ENCODE data around the gene CYB5A. TPM values are rescaled to one million over a fixed set of nuclear protein-coding genes. Genes with fewer than 3 reads are reported as not detected.
"Not testable (repeated sequence)": the region's sequence is repeated elsewhere in the genome, so short reads cannot be mapped to it uniquely, and the experiment has no call there.

Gene CYB5A
- total RNA-seq, 1 experiment from 2014 or later = 45.9 TPM

DNA sequence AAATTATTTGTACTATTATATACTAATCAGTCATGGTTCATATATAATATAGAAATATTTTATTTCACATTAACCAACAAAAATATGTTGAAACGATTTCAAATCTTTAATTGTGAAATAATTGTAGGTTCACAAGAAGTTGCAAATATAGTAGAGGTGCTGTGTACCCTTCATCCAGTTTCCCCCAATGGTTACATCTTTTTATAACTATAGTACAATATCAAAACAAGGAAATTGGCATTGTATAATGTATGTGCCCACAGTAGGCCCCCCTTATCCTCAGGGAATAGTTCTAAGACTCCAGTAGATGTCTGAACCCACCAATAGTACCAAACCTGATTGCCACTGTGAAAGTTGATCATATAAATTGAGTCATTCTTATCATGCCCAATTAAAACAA is 7.4 kb upstream of the CYB5A start:
- no peak for DNase-seq (ENCODE audit: low read depth)

GRCh38 chr18:74294526-74294925 is 2.8 kb upstream of the CYB5A start:
- no peak for DNase-seq (ENCODE audit: low read depth)

DNA sequence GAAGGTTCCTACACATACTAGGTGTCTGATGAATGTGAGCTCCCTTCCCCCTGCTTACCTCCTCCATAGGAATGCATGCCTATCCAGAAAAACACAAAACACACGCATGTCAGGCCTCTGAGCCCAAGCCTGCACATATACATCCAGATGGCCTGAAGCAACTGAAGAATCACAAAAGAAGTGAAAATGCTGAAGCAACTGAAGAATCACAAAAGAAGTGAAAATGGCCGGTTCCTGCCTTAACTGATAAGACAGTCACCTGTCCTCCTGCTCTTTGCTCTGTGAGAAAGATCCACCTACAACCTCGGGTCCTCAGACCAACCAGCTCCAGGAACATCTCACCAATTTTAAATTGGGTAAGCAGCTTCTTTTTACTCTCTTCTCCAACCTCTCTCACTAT is 1.2 kb upstream of the CYB5A start:
- not testable (repeated sequence) for DNase-seq (ENCODE audit: low read depth)

GRCh38 chr18:74292541-74292858 is 737 bp upstream of the CYB5A start:
- no peak for DNase-seq (ENCODE audit: low read depth)

- DNase-seq (ENCODE audit: low read depth) = no peak
Measured at GRCh38 chr18:74291472-74291770, 342 bp downstream of the CYB5A start.

- DNase-seq (ENCODE audit: low read depth) = no peak
Measured at GRCh38 chr18:74290794-74291471, 830 bp downstream of the CYB5A start.

- DNase-seq (ENCODE audit: low read depth) = no peak
Measured at GRCh38 chr18:74290021-74290420, 1.7 kb downstream of the CYB5A start.

- no peak for DNase-seq (ENCODE audit: low read depth)
Measured at GRCh38 chr18:74289137-74289536, 2.6 kb downstream of the CYB5A start.

- no peak for DNase-seq (ENCODE audit: low read depth)
Measured at GRCh38 chr18:74288730-74289129, 3.0 kb downstream of the CYB5A start.

GRCh38 chr18:74288041-74288440 is 3.7 kb downstream of the CYB5A start:
- no peak for DNase-seq (ENCODE audit: low read depth)

DNA sequence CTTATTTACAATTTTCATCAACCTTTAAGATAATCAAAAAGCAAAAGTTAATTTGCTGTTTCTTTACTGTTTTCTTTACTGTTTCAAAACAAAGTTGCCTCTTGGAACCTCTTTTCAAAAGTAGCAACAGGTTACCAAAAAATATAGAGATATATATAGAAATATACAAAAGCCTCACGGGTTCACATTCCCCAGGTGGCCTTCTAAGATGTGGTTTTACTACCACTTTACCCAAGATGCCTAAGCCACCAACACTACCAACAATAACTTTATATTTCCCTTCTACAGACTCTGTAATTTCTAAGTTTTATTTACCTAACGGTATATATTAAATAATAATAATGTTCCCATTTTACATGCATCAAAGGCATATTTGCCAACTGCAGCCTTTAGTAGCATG is 4.9 kb downstream of the CYB5A start:
- DNase-seq (ENCODE audit: low read depth) = no peak

GRCh38 chr18:74286106-74286855 is 5.5 kb downstream of the CYB5A start:
- no peak for DNase-seq (ENCODE audit: low read depth)

GRCh38 chr18:74285583-74285982 is 6.2 kb downstream of the CYB5A start:
- DNase-seq (ENCODE audit: low read depth) = not testable (repeated sequence)

GRCh38 chr18:74284980-74285355 is 6.8 kb downstream of the CYB5A start:
- DNase-seq (ENCODE audit: low read depth) = no peak

DNA sequence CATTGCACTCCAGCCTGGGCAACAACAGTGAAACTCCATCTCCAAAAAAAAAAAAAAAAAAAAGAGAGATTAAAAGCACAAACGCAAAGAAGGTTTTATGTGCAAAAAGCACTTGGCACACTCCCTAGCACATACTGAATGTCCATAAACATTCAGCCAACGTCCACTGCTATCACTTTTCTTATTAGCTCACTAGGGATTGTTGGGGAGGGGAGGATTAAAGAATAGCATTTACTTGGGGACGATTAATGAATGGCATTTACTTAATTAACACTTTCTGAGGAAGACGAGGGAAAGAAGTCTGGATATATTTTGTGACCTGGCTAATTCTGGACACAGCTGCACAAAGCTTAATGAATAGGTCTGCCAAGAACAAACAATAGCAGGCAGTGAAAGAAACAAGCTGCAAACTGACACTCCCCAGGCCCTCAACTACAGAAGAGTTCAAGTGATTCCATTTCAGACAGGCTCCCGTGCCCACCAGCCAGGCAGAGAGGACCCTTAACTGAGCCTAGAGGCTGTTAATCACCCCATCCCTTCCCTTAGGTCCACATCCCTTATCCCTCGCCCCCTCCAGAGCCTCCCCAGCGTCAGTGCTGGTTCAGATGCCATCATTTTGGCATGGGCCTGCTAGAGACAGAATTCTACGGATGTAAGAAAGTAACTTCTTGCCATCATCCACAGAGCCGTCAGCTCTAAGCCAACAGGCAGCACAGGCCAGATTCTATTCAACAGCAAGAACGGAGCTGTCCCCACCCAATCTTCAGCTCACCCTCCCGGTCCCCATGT is 7.4 kb downstream of the CYB5A start:
- DNase-seq (ENCODE audit: low read depth) = no peak

GRCh38 chr18:74283646-74284045 is 8.1 kb downstream of the CYB5A start:
- no peak for DNase-seq (ENCODE audit: low read depth)

- DNase-seq (ENCODE audit: low read depth) = no peak
Measured at GRCh38 chr18:74282755-74283554, 8.8 kb downstream of the CYB5A start.

GRCh38 chr18:74281980-74282754 is 9.6 kb downstream of the CYB5A start:
- no peak for DNase-seq (ENCODE audit: low read depth)

DNA sequence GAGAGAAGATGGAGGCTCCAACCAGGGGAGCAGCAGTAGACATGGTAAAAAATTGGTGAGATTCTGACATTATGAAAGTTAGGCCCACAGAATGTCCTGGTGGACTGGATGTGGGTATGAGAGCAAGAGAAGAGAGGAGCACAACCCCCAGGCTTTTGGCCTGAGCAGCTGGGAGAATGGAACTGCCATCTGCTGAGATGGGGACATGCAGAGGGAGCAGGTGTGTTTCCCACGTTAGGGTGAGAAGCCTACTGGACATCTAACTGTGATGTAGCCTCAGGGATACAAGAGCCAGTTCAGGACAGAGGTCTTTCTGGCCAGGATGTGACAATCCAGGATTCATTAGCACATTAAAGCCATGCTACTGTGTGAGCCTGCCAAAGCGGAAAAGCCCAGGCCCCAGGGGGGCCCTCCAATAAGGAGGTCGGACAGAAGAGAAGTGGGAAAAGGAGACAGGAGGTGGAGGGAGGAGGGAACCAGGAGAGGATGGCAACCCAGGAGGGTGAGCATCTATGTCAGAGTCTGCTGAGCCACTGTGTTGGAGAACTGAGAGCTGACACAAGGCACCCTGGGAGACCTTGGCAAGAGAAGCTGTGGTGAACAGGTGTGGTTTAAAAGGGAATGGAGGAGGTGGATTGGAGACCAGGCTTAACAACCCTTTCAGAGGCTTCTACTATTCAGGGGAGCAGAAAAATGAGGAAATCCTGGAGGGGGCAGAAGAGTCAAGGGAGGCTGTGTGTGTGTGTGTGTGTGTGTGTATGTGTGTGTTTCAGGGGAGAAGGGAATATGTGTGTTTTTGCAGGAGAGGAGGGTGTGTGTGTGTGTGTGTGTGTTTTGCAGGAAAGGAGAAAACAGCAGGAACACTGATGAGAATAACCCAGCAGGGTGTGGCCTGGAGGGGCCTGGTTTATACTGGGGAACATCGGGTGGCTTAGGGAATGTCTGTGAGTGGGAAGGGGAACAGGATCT is 10.5 kb downstream of the CYB5A start:
- no peak for DNase-seq (ENCODE audit: low read depth)

- no peak for DNase-seq (ENCODE audit: low read depth)
Measured at GRCh38 chr18:74278983-74279382, 12.8 kb downstream of the CYB5A start.

All from Daoy (cell line).